Eye (tissue), 1 donor: ENCODE results near the gene IQCN.
A peak's percentile ranks its signal among the peaks of the same experiment; 100 is the strongest.

Source experiments
- DNase-seq: peaks from one replicate; pipeline ENCODE4 v3.0.0-alpha.2; 2015

Gene IQCN

DNA sequence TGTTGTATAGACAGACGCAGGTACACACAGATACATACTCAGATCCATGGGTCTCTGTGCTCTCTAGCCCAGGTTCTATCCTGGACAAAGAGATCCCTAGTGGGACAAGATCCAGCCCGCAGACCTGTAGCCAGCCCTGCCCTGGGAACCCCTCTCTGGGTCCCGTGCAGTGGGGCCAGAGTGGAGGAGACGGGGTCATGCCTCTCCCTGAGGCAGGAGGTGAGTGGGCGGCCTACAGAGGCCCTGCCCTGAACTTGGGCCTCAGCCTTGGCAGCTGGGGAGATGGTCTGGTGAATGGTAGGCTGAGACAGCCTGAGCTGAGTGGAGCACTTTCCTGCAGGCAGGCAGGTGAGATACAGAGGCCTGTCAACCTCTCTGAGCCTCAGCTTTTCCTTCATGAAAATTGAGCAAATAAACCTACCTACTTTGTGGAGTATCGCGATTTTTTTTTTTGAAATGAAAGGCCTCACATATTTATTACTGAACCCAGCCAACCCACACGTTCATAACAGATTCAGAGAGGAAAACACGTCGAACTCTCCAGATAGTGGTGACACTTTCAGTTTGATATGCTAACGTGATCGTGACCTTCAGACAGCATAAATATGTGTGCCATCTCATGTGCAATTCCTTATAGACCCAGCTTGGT lies 10.6 kb upstream of the IQCN start:
- no peak for DNase-seq

DNA sequence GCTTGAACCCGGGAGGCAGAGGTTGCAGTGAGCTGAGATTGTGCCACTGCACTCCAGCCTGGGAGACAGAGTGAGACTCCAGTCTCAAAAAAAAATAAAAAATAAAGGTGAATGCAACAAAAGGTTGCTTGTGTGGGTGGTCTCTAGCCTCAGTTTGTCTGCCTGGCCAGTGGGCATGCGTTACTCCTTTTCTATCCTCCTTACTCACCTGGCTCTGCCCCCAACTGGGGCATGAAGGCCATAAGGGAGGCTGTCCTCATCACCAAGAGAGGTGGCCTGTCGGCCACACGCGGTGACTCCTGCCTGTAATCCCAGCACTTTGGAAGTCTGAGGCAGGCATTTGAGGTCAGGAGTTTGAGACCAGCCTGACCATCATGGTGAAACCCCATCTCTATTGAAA lies 9.1 kb upstream of the IQCN start:
- DNase-seq: no peak

DNA sequence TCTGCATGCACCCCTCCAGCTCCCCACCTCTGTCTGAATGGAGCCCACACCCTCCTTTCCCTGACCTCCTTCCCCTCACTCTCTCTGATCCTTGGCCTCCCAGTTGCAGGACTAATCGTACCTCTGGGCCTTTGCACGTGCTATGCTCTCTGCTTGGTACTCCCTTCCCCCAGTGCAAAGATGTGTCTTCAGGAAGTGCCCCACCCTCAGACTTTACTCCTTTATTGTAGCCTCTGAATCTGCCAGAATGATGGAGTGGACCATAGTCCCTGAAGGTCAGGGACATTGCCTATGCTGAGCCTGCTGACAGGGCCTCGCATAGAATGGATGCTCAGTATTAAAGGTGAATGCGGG lies 8.5 kb upstream of the IQCN start:
- no peak for DNase-seq

DNA sequence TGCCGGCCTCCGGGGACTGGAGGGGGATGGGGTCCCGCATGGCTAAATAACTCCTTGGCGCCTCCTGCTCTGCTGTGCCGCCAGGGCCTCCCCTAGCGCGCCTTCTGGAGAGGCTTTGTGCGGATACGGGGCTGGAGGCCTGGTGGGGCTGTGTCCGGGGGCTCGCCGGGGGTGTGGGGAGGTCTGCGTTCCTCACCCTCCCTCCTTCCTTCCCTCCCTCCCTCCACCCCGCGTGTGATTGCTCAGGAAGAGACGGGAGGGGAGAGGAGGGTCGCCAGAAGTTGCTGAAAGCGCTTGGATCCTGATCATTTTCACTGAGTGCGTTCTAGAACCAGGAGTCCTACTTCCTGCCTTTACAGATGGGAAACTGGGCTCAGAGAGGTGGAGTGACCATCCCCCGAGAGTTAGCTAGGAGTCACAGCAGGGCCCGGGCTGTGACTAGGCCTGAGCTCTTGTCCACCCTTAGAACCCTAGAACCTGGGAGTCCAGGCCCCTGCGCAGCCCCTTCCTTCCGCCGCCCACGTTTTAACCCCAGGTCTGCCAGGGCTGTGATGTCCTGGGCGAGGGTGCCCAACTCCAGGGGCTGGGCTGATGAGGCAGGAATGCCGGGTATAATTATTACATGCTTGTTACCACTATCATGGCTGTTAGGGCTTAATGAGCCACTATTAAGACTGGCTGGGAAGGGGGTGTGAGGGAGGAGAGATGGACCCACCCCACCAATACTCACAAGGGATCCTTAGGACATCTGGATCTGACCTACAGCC lies 8.0 kb upstream of the IQCN start:
- DNase-seq: peak; percentile 95

DNA sequence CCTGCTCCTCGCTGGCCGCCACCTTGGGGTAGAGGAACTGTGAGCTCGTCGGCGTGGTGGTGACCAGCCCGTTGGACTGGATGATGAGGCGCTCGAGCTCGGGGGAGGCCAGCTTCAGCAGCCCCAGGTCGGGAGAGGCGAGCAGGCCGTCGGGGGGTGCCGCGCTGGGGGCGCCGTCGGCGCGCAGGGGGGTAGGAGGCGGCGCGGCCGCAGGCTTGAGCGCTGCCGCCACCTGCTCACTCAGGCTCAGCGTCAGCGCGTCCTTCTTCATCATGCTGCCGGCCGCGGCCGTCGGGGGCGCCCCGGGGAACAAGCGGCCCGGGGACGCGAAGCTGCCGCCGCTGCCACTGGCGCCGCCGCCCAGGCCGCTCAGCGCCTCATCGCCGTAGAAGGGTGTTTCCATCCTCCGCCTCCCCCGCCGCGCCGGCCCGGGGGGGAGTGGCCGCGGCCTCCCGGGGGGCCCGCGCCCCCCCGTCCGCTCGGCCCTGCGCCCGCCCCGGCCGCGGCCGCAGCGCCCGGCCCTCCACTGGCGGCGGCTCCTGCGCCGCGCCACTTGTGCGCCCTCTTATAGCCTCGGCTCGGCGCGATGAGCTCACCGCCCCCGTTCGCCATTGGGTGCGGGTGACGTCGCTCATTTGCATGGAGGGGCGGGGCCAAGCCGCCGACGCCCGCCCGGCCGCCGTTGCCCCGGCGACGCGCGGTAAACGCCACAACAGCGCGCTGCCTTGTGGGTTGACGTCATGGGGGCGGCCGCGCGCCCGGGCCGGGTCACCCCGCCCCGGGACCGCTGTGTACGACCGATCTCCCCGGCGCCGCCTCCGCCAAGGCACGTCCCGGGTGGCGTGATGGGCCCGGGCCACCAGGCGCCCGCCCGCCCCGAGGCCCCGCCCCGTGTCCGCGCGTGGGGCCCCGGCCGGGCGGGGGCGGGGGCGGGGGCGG lies 7.1 kb upstream of the IQCN start, which contains the start of gene JUND:
JUND (minus strand) TSS at position 541 of the 939 bp plus-strand sequence; CDS start at position 403, 138 bp downstream.
- DNase-seq: peak; percentile 99

DNA sequence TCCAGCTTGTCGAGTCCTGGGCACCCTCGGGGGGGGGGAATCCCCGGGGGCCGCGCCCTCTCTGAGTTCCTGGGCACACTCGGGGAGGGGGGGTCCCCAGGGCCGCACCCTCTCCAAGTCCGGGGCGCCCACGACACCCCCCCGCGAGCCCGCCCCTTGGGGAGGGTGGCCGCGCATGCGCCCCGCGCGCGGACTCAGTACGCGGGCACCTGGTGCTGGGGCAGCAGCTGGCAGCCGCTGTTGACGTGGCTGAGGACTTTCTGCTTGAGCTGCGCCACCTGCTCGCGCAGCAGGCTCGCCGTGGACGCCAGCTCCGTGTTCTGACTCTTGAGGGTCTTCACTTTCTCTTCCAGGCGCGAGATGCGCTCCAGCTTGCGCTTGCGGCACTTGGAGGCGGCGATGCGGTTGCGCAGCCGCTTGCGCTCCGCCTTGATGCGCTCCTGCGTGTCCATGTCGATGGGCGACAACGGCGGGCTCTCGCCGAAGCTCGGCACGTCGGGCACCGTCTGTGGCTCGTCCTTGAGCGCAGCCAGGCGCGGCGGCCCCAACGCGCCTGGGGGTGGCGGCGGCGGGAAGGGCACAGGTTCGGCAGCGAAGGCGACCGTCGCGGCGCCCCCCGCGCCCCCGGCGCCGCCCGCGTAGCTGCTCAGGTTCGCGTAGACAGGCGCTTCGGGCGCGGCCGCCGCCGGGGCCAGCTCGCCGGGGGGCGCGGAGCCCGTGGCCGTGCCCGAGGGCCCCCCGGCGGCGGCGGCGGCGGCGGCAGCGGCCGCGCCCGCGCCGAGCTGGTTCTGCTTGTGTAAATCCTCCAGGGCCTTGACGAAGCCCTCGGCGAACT lies 6.2 kb upstream of the IQCN start:
- peak; percentile 93 for DNase-seq

DNA sequence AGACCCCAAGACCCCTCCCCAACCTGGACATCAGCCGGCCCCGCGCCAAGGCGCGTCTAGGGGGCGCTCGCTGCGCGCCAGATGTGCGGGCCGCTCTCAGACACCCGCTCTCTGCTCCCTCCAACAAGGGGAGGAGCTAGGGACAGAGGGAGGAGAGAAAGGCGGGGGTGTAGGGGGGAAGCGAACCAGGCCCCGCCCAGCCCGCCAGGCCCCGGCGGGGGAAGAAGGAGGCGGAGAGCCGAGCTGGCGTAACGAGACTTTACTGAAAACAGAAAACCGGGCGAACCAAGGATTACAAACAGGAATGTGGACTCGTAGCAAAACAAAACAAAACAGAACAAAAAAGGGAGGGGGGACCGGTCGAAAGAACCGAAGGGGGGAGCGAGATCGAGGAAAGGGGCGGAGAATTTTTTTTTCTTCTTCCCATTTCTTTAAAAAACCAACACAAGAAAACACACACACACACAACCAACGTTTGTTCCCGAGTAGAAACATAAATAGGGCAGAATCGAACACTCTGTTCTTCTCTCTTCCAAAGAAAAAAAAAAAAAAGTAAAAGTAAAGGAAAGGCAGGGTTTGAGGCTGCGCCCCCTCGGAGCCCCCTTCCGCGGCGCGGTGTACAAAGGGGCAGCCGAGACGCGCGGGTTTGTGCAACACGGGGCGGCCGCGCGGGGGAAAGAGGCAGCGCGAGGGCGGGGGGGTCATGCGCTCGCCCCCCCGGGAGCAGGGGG lies 5.4 kb upstream of the IQCN start:
- peak; percentile 98 for DNase-seq

DNA sequence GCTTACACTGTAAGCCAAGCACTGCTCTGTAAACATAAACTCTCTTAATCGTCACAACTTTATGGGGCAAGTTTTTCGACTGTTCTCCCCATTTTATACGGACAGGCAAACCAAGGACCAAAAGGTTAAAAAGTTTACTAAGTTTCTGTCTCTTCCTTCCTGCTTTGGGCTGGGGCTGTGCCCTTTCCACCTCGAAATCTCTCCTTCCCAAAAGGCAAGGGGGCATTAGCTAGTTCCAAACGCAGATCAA lies 4.9 kb upstream of the IQCN start:
- DNase-seq: no peak

DNA sequence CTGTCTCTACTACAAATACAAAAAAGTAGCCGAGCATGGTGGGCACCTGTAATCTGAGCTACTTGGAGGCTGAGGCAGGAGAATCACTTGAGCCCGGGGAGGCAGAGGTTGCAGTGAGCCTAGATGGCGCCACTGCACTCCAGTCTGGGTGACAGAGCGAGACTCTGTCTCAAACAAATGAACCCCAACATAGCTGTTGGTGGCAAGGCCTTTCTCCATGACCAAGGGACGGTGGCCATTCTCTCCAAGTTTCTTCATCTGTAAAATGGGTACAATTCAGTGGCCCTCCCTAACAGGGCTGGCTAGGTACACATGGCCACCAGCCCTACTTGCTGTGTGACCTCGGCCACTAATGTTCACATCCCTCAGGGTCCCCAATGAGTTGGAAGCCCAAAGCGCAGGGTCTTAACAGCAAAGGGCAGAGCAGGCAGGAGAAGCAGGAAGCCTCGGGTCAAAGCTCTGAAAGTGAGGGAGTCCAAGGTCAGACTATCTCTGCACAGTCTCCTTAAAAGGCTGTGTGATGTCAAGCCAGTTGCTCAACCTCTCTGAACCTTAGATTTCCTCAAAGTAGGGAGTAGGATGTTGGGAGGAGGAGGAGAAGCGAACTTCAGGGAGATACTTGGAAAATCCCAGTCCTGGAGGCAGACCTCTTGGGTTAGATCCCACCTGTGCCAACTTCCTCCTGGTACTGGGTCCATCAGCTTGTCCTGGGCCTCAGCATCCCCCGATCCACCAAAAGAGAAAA lies 4.4 kb upstream of the IQCN start:
- peak; percentile 77 for DNase-seq

DNA sequence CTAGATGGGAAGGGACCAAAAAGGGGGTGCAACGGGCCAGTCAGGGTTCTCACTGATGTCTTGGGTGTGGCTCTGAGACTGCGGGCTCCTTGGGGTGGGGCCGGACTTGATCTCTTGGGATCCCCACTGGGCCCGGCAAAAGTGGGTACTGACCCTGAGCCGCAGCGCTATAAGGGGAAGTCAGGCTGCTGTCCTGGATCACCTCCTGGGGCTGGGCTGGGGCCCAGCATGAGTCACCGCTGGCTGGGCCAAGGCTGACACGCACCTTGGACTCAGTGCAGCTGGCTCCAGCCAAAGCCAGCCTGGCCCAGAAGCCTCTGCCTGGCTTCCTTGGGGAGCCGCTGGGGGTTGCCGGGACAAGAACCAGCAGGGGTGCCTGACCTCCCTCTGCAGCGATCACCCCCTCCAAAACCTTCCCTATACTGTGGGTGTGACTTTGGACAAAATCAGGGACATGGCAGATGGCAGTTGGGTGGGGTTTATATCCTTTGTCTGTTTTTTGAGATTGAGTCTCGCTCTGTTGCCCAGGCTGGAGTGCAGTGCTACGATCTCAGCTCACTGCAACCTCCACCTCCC lies 617 bp upstream of the IQCN start:
- no peak for DNase-seq

DNA sequence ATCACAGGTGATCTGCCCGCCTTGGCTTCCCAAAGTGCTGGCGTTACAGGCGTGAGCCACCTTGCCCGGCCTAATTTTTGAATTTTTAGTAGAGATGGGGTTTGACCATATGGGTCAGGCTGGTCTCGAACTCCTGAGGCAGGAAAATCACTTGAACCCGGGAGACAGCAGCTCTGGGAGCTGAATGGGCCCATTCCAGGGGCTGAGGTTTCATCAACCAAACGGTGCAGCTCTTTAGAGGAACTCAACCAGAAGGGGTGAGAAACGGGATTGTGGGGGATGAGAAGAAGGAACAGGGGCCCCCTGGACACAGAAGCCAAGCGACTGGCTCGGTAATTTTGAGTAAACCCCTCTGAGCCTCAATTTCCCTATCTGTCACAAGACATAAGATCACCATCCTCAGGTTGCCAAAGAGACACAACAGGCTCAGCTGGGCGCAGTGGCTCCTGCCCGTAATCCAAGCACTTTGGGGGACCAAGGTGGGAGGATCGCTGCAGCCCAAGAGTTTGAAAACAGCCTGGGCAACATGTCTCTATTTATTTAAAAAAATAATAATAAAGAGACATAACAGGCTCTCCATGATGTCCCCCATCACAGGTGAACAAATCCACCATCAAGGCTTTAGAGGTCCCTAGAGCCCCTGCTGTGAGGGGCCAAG lies 562 bp downstream of the IQCN start:
- DNase-seq: peak; percentile 30

DNA sequence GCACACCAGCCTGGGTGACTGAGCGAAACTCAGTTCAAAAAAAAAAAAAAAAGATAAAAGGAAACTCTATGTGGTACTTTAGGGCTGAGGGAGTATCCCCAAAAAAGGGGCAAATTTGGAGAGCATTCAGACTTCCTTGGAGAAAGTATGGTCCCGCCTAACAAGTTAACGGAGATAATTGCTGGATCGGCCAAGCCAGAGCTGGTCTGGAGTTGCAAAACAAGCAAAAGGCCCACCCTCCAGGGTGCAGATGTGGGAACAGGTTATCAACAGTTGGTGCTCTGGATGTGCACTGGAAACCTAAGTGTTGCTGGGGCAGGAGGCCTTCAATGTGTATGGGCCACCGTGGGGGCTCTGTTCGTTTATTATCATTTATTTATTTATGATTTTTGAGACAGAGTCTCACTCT lies 2.8 kb downstream of the IQCN start:
- peak; percentile 26 for DNase-seq

DNA sequence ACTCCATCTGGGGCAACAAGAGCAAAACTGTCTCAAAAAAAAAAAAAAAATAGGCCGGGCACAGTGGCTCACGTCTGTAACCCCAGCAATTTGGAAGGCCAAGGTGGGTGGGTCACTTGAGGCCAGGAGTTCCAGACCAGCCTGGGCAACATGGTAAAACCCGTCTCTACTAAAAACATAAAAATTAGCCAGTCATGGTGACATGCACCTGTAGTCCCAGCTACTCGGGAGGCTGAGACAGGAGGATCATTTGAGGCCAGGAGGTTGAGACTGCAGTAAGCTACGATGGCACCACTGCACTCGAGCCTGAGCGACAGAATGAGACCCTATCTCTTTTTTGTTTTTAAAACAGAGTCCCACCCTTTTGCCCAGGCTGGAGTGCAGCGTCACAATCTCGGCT lies 3.9 kb downstream of the IQCN start:
- DNase-seq: no peak

DNA sequence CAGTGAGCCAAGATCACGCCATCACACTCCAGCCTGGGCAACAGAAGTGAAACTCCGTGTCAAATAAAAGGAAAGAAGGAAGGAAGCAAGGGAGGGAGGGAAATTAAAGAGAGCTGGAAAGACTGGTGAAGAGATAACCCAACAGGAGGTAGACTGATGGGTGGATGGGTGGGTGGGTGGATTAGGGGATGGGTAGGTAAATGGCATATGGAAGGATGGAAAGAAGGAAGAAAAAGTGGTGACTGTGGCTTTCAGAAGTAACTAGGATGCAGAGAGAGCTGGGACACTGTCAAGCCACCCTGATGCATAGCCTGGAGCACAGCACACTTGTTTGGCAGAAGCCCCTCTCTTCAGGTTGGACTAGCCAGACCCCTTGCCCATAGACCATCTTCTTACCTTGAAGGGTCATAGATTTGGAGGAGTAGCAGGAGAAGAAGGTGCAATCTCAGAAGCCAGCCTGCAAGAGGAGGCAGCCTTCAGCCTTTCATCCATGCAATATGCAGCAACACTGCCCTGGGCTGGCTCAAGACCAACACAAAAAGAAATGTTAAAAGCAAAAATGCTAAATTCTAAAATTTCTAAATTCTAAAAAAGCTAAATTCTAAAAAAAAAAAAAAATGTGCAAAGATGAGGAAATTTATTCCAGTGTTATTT lies 5.1 kb downstream of the IQCN start:
- no peak for DNase-seq

DNA sequence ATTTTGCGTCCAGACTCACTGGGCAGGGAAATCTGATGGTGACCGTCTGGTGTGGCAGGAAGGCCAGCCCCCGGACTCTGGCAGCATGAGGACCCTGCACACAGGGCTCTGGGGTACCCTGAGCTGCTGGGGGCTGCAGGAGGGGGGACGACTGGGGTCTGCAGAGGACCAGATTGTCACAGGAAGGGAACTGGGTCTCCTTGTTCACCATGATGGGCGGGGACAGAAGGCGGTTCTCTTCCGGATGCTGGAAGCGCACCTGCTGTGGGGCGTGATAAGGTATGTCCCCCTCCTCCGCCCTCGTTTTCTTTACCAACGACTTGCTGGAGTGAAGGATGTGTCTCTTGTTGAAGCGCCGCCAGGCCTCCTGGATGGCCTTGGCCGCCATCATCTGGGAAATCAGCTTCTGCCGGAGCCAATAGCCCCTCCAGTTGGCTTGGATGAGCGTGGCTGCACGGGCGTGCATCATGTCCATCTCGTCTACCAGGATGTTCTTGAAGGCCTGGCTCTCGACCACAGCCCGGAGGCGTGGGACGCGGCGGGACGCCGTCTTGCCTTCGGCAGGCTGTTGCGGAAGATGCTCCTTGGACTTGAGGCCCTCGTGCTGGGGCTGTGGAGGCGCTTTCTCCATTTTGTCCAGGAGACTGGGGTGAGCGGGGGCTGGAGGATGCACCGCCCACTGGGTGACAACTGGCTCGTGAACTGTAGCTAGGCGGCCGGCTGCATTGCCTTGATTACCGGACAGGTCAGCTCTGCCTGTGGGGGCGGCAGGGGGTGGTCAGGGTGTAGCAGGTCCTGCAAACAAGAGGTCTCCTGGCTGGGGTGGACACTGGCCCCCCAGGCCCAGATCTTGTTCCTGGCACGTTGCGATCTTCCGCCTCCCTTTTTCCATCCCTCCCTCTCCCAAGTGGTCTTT lies 7.2 kb downstream of the IQCN start:
- no peak for DNase-seq

DNA sequence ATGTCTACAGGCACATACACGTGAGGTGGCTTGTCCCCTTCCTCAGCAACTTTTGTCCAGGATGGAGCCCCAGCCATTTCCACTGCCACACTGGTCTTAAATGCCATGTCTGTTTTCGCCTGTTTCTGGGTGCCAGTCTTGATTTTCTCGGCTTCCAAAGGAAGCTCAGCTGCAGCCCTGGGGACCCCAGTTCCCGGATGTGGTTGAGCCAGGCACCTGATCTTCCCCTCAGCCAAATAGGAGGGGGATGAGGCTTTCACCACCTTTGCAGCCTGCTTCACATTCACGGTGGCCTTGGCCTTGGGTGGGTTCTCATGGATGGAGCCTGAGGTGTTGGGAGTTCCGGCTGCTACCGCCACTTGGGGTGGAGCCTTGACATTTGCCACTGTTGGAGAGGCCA lies 8.7 kb downstream of the IQCN start:
- no peak for DNase-seq

DNA sequence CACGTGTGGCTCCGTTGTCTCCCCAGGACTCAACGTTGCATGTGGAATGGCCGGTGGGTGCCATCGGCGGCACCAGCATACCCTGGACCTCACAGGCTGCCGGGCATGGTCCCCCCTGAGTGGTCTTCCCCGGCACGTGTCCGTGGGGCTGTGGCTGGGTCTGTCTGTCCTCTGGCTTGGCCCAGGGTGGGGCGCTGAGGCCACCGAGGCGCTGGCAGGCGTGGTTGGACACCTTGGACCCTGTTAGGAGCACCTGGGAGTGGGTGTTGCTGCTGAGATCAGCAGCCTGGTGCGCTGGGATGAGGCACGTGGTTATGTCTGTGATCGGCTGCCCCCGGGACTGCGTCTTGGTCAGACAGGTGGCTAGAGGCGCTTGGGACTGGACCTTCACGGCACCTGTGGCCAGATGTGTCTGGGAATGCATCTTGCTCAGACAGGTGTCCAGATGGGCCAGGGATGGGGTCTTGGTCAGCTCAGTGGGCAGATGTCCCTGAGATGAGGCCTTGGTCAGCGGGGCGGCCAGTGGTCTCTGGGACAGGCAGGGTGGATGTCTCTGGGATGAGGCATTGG lies 9.2 kb downstream of the IQCN start:
- no peak for DNase-seq

DNA sequence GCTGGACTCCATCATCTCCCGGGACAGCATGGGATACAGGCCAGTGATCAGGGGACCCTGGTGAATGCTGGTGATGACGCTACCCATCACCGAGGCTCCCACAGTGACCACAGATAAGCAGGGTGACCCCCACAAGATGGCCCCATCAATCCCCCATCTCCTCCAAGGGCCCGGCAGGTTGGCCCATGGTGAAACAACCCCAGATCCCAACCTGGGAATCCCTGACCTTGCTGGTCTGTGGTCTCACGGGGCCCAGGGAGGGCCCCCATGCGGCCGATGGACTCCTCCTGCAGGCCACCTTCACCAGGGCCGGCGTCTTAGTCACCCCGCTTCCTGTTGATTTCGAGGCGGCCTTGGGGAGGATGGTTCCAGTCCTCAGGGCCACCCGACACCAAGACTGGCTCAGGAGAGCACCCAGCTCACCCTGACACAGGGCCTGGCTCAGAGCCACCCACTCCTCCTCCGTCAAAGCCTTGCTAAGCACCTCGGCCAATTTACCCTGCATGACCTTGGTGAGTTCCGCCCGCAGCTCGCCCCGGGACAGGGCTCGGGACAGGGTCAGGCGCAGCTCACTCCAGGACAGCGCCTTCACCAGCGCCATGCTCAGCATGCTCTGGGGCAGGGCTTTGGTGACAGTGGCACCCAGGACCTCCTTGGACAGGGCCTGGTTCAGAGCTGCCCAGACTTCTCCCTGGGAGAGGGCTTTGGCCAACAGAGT lies 10.0 kb downstream of the IQCN start:
- DNase-seq: no peak
